ENCODE measurements around the gene TRAPPC1.

TRAPPC1 gene

DNA sequence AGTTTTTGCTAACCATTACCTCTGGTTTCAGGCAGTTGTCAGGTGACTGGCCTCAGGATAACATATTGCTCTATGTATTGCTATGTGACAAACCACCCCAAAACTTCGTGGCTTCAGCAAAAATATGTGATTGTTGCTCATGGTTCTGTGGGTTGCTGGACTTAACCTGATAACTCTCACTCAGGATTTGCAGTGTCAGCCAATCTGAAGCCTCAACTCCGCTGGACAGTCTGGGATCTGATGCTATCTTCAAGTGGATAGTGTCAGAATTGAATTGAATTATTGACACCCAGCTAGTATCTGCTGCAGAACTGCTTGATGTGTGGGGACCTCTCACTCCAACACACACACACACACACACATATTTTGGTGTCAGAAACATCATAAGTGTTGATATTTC is 36.0 kb upstream of the TRAPPC1 start:
- Histone ChIP-seq H3K4me2 (ENCODE audit: low read depth, low read length, poor library complexity, severe bottlenecking) (no peak overlapping the region), H3K27ac (ENCODE audit: low read depth, low read length) (no peak overlapping the region), H3K79me2 (ENCODE audit: insufficient read depth, low read length) (no peaks in the 10 kb centered on the region), H3K4me3 (ENCODE audit: insufficient read depth, low read length, poor library complexity, severe bottlenecking) (no peak overlapping the region), H4K20me1 (ENCODE audit: low read depth, low read length) (no peaks in the 10 kb centered on the region), H3K9me3 (ENCODE audit: insufficient read depth, low read length) (no peaks in the 10 kb centered on the region), H3F3A (ENCODE audit: insufficient read depth) (no peaks in the 10 kb centered on the region), H2AFZ (ENCODE audit: low read depth, low read length, severe bottlenecking) (no peak overlapping the region), H3K9me2 (replicated peaks; ENCODE audit: insufficient read depth, low read length) (no peaks in the 10 kb centered on the region), H3K27me3 (ENCODE audit: low read length) (no peaks in the 10 kb centered on the region), H3K9ac (ENCODE audit: low read length) (no peak overlapping the region), H3K36me3 (ENCODE audit: low read length) (no peaks in the 10 kb centered on the region)
- no peak for TF ChIP-seq EZH2phosphoT487 (conservative IDR thresholded peaks at IDR 0.05; ENCODE audit: low read length)
- TF ChIP-seq, protein P1, sequence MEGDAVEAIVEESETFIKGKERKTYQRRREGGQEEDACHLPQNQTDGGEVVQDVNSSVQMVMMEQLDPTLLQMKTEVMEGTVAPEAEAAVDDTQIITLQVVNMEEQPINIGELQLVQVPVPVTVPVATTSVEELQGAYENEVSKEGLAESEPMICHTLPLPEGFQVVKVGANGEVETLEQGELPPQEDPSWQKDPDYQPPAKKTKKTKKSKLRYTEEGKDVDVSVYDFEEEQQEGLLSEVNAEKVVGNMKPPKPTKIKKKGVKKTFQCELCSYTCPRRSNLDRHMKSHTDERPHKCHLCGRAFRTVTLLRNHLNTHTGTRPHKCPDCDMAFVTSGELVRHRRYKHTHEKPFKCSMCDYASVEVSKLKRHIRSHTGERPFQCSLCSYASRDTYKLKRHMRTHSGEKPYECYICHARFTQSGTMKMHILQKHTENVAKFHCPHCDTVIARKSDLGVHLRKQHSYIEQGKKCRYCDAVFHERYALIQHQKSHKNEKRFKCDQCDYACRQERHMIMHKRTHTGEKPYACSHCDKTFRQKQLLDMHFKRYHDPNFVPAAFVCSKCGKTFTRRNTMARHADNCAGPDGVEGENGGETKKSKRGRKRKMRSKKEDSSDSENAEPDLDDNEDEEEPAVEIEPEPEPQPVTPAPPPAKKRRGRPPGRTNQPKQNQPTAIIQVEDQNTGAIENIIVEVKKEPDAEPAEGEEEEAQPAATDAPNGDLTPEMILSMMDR (IDR thresholded peaks at IDR 0.05; ENCODE audit: insufficient read depth, low read length, poor library complexity, severe bottlenecking): no peak

DNA sequence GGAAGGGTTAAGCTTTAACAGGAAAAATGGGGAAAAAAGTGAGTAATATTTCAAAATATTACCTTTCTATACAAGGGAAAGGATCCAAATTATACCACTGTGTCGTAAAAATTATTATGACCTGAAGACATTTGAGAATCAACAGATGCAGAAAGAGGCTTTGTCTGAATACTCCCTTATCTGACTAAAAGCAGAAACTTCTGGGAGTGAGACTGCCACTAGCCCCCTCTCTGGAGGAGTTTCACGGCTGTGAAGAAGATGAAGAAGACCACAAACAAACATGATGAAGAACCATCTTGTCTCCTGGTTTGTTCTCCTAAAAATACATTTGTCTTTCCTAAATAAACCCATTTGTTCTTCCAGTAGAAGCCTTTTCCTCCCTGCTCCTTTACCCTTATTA is 29.7 kb upstream of the TRAPPC1 start:
- Histone ChIP-seq H3K9me2 (replicated peaks; ENCODE audit: insufficient read depth, low read length) (no peaks in the 10 kb centered on the region), H3K9me3 (ENCODE audit: insufficient read depth, low read length) (no peaks in the 10 kb centered on the region), H3K9ac (ENCODE audit: low read length) (no peak overlapping the region), H3K27ac (ENCODE audit: low read depth, low read length) (no peak overlapping the region), H2AFZ (ENCODE audit: low read depth, low read length, severe bottlenecking) (no peak overlapping the region), H3K4me3 (ENCODE audit: insufficient read depth, low read length, poor library complexity, severe bottlenecking) (no peak overlapping the region), H4K20me1 (ENCODE audit: low read depth, low read length) (no peaks in the 10 kb centered on the region), H3K4me2 (ENCODE audit: low read depth, low read length, poor library complexity, severe bottlenecking) (no peak overlapping the region), H3K27me3 (ENCODE audit: low read length) (no peaks in the 10 kb centered on the region), H3F3A (ENCODE audit: insufficient read depth) (no peaks in the 10 kb centered on the region), H3K79me2 (ENCODE audit: insufficient read depth, low read length) (no peaks in the 10 kb centered on the region), H3K36me3 (ENCODE audit: low read length) (no peaks in the 10 kb centered on the region)
- TF ChIP-seq, protein P1 (IDR thresholded peaks at IDR 0.05; ENCODE audit: insufficient read depth, low read length, poor library complexity, severe bottlenecking): no peak
- TF ChIP-seq EZH2phosphoT487 (conservative IDR thresholded peaks at IDR 0.05; ENCODE audit: low read length): no peak

DNA sequence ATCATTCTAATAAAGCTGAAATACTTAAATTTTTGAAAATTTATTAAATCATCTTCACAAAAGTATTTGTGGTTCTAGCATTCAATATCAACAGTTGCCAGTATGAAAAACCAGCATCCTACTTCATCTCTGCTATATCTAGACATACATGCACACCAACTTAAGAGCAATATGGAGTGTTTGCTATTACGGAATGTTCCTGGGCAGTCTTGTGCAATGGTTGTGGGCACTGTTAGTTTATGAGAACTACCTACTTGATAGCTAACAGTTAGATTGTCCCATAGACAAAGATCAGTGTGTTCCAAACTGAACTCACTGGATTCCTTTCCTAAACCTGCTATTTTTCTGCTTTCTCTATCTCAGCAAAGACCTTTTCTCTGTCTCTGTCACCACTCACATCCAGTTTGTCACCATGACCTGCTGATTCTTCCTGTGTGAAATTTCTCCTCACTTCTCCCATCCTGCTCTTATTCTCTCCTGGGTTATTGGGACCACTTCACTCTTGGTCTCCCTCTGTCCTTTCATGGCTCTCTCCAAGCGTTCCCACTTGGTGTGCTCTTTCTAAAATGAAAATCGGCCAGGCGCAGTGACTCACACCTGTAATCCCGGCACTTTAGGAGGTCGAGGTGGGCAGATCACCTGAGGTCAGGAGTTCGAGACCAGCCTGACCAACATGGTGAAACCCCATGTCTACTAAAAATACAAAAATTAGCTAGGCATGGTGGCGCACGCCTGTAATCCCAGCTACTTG is 27.9 kb upstream of the TRAPPC1 start:
- Histone ChIP-seq H3K9me3 (ENCODE audit: insufficient read depth, low read length) (no peaks in the 10 kb centered on the region), H3K9me2 (replicated peaks; ENCODE audit: insufficient read depth, low read length) (no peaks in the 10 kb centered on the region), H3K36me3 (ENCODE audit: low read length) (no peaks in the 10 kb centered on the region), H2AFZ (ENCODE audit: low read depth, low read length, severe bottlenecking) (no peak overlapping the region), H3K27ac (ENCODE audit: low read depth, low read length) (no peak overlapping the region), H3K4me3 (ENCODE audit: insufficient read depth, low read length, poor library complexity, severe bottlenecking) (no peak overlapping the region), H3K4me2 (ENCODE audit: low read depth, low read length, poor library complexity, severe bottlenecking) (no peak overlapping the region), H3K79me2 (ENCODE audit: insufficient read depth, low read length) (no peaks in the 10 kb centered on the region), H3F3A (ENCODE audit: insufficient read depth) (no peaks in the 10 kb centered on the region), H3K9ac (ENCODE audit: low read length) (no peak overlapping the region), H3K27me3 (ENCODE audit: low read length) (no peaks in the 10 kb centered on the region), H4K20me1 (ENCODE audit: low read depth, low read length) (no peaks in the 10 kb centered on the region)
- TF ChIP-seq, protein P1 (IDR thresholded peaks at IDR 0.05; ENCODE audit: insufficient read depth, low read length, poor library complexity, severe bottlenecking): no peak
- TF ChIP-seq EZH2phosphoT487 (conservative IDR thresholded peaks at IDR 0.05; ENCODE audit: low read length): no peak

Measured in SU-DHL-6 (cell line).